Ovary (tissue), 9 donors: ENCODE measurements around the gene PROKR1. TPM values are rescaled to one million over a fixed set of nuclear protein-coding genes. Genes with fewer than 3 reads are reported as not detected.
A peak's percentile ranks its signal among the peaks of the same experiment; 100 is the strongest.
"Not testable (repeated sequence)": the region's sequence is repeated elsewhere in the genome, so short reads cannot be mapped to it uniquely, and the experiment has no call there.

Experiments used
- DNase-seq, 5 donors: peaks; one replicate each; pipeline ENCODE4 v3.0.0-alpha.2; 2019 to 2020
- H3K27ac ChIP-seq, 2 donors: fragments of 200-600 bp; one replicate each; pipeline versions ENCODE4 v1.5.1 to v1.8.0; 2019 to 2022
- H3K27me3 ChIP-seq: fragments of 200-600 bp; one replicate; pipeline ENCODE4 v1.8.0; 2022
- H3K36me3 ChIP-seq: fragments of 200-600 bp; sonication (generic); one replicate; pipeline ENCODE4 v1.5.1; 2019
- H3K4me1 ChIP-seq: one replicate; pipeline ENCODE4 v1.8.1; 2013; ENCODE audit warnings: mild to moderate bottlenecking, moderate library complexity; ENCODE audit not compliant: insufficient read depth
- H3K4me3 ChIP-seq: fragments of 200-600 bp; sonication (generic); one replicate; pipeline ENCODE4 v1.5.1; 2017
- H3K9me3 ChIP-seq, 2 donors: fragments of 200-600 bp in 1 of 2; sonication (generic) in 1 of 2; one replicate each; pipeline versions ENCODE4 v1.5.1 to v1.8.1; 2013 to 2019; ENCODE audit warnings: mild to moderate bottlenecking in 1 of 2, moderate library complexity in 1 of 2
- EP300 ChIP-seq: sonication (generic); formaldehyde crosslinking; IDR thresholded peaks from one replicate; pipeline ENCODE4 v1.6.1; 2017; ENCODE audit warnings: antibody characterized with exemption
- POLR2A ChIP-seq: fragments of 450-650 bp; IDR thresholded peaks from one replicate; pipeline ENCODE4 v1.6.1; 2017; ENCODE audit warnings: antibody characterized with exemption, mild to moderate bottlenecking, moderate library complexity
- WGBS, 3 donors: extraction: QIAGEN DNeasy Blood & Tissue Kit in 1 of 3; methylation state at CpG; one replicate each; pipeline versions ENCODE4 v1.1.5 to v1.1.7; 2013 to 2017; 5-methylcytosine and 5-hydroxymethylcytosine counted together
- intact Hi-C, 4 donors: fragments of 100-400 bp; cut with DNase I; formaldehyde crosslinking; loops; one replicate each; pipeline versions ENCODE4 v1.11.0 to v1.15.1; 2022 to 2023
- polyA plus RNA-seq, 2 donors: library from polyadenylated mRNA; stranded (reverse); fragments of 200-250 nt in 1 of 2; fragments of 350-450 nt in 1 of 2; fragmentation: Illumina TruSeq in 1 of 2; extraction: RNeasy Lipid Tissue Mini Kit (QIAGEN cat#74804) in 1 of 2; gene quantifications; one replicate each; pipeline ENCODE4 v1.2.3, GENCODE V29; 2013 to 2014
- total RNA-seq, 7 donors: library from RNA; depleted of rRNA in 2 of 7; stranded (reverse); fragments of >200 nt in 2 of 7; fragmentation: NEBNext Ultra II Directional in 3 of 7; extraction: Animal tissue kit (Norgen Biotek cat#: 25700) in 3 of 7; gene quantifications; one replicate each; pipeline versions ENCODE4 v1.1.0 to v1.2.4, GENCODE V29; 2016 to 2023
- TF ChIP-seq, protein P1 (sequence below), 3 donors: fragments of 450-650 bp in 2 of 3; fragments of 200-600 bp in 1 of 3; IDR thresholded peaks; one replicate each; pipeline versions ENCODE4 v1.5.1 to v1.8.0; 2016 to 2022; ENCODE audit warnings: antibody characterized with exemption in 3 of 3, mild to moderate bottlenecking in 1 of 3
- donor health status: DM: no; HTN: no; CAD: no; lungs with moderate emphysema.
- donor health status: DM: no; HTN: no; CAD: no.
- donor health status: Bipolar disorder and iron deficiency.
- donor health status: DM: yes; HTN: yes; CAD: no.
- donor health status: DM: no; HTN: no; CAD: no.
- donor health status: DM: yes; HTN: yes; CAD: no.

Gene PROKR1
- total and polyA plus RNA-seq, 9 donors: 0.02 to 0.03 TPM; not detected in 7

DNA sequence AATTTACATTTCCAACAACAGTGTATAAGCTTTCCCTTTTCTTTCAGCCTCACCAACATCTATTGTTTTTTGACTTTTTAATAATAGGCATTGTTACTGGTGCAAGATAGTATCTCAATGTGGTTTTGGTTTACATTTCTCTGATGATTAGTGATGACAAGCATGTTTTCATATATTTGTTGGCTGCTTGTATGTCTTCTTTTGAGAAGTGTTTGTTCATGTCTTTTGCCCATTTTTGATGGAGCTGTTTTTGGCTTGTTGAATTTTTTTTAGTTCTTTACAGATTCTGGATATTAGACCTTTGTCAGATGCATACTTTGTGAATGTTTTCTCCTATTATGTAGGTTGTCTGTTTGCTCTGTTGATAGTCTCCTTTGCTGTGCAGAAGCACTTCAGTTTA lies 32.1 kb downstream of the PROKR1 start:
- TF ChIP-seq POLR2A: no peak
- TF ChIP-seq, protein P1, sequence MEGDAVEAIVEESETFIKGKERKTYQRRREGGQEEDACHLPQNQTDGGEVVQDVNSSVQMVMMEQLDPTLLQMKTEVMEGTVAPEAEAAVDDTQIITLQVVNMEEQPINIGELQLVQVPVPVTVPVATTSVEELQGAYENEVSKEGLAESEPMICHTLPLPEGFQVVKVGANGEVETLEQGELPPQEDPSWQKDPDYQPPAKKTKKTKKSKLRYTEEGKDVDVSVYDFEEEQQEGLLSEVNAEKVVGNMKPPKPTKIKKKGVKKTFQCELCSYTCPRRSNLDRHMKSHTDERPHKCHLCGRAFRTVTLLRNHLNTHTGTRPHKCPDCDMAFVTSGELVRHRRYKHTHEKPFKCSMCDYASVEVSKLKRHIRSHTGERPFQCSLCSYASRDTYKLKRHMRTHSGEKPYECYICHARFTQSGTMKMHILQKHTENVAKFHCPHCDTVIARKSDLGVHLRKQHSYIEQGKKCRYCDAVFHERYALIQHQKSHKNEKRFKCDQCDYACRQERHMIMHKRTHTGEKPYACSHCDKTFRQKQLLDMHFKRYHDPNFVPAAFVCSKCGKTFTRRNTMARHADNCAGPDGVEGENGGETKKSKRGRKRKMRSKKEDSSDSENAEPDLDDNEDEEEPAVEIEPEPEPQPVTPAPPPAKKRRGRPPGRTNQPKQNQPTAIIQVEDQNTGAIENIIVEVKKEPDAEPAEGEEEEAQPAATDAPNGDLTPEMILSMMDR (IDR thresholded peaks at IDR 0.05): no peak
- TF ChIP-seq EP300: no peak
- H3K27me3 ChIP-seq: no peaks in the 10 kb centered on the region
- no peaks in the 10 kb centered on the region for H3K9me3 ChIP-seq
- H3K27ac ChIP-seq: no peak overlapping the region
- no peaks in the 10 kb centered on the region for H3K4me1 ChIP-seq
- H3K36me3 ChIP-seq: no peaks in the 10 kb centered on the region
- H3K4me3 ChIP-seq: no peak overlapping the region
- intact Hi-C loops: no loop called here
- DNase-seq: no peak

DNA sequence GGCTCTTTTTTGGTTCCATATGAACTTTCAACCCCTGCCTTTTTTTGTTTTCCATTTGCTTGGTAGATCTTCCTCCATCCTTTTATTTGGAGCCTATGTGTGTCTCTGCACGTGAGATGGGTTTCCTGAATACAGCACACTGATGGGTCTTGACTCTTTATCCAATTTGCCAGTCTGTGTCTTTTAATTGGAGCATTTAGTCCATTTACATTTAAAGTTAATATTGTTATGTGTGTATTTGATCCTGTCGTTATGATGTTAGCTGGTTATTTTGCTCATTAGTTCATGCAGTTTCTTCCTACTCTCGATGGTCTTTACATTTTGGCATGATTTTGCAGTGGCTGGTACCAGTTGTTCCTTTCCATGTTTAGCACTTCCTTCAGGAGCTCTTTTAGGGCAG lies 34.5 kb downstream of the PROKR1 start:
- H3K27ac ChIP-seq, H3K36me3 ChIP-seq, H3K4me3 ChIP-seq, H3K27me3 ChIP-seq, H3K9me3 ChIP-seq, H3K4me1 ChIP-seq, intact Hi-C loops, DNase-seq: not testable (repeated sequence)
- 85 to 93% (median 89%) methylated on average over 1 to 3 of the region's 3 CpGs for WGBS, 3 donors

DNA sequence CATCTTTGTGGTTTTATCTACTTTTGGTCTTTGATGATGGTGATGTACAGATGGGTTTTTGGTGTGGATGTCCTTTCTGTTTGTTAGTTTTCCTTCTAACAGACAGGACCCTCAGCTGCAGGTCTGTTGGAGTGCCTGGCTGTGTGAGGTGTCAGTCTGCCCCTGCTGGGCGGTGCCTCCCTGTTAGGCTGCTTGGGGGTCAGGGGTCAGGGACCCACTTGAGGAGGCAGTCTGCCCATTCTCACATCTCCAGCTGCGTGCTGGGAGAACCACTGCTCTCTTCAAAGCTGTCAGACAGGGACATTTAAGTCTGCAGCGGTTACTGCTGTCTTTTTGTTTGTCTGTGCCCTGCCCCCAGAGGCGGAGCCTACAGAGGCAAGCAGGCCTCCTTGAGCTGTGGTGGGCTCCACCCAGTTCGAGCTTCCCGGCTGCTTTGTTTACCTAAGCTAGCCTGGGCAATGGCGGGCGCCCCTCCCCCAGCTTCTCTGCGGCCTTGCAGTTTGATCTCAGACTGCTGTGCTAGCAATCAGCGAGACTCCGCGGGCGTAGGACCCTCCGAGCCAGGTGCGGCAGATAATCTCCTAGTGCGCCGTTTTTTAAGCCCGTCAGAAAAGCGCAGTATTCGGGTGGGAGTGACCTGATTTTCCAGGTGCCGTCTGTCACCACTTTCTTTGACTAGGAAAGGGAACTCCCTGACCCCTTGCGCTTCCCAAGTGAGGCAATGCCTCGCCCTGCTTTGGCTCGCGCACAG lies 36.0 kb downstream of the PROKR1 start:
- H3K27me3 ChIP-seq, H3K27ac ChIP-seq, H3K4me1 ChIP-seq, H3K9me3 ChIP-seq, intact Hi-C loops, H3K36me3 ChIP-seq: not testable (repeated sequence)
- peak; percentile 24 to 79 (median 69) for DNase-seq
- WGBS, 3 donors: 24 to 52% (median 24%) methylated on average over 16 to 25 of the region's 25 CpGs
- H3K4me3 ChIP-seq: peak overlapping the region; percentile 40

DNA sequence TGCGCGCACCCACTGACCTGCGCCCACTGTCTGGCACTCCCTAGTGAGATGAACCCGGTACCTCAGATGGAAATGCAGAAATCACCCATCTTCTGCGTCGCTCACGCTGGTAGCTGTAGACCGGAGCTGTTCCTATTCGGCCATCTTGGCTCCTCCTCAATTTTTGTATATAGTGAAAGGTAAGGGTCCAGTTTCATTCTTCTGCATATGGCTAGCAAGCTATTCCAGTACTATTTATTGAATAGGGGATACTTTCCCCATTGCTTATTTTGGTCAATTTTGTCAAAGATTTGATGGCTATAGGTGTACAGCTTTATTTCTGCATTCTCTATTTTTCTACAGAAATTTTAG lies 36.5 kb downstream of the PROKR1 start:
- H3K4me1 ChIP-seq, H3K27me3 ChIP-seq, intact Hi-C loops, H3K36me3 ChIP-seq, DNase-seq, H3K9me3 ChIP-seq, H3K27ac ChIP-seq: not testable (repeated sequence)
- H3K4me3 ChIP-seq: peak overlapping the region; percentile 40
- 51 to 57% (median 52%) methylated on average over 5 to 9 of the region's 9 CpGs for WGBS, 3 donors

DNA sequence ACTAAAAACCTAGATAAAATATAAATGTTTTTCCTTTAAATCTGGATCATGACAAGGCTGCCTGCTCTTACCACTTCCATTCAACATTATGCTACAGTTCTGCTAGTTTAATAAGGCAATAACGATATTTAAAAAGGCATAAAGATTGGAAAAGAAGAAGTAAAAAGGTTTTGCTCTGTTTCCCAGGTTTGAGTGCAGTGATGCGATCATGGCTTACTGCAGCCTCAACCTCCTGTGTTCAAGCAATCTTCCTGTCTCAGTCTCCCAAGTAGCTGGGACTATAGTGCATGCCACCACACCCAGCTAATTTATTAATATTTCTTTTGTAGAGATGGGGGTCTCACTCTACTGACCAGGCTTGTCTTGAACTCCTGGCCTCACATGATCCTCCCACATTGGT lies 40.8 kb downstream of the PROKR1 start:
- Histone ChIP-seq H3K4me1 (no peaks in the 10 kb centered on the region), H3K36me3 (no peaks in the 10 kb centered on the region), H3K27ac (no peak overlapping the region), H3K9me3 (no peaks in the 10 kb centered on the region), H3K27me3 (no peaks in the 10 kb centered on the region), H3K4me3 (no peak overlapping the region)
- no peak for DNase-seq
- TF ChIP-seq, protein P1 (IDR thresholded peaks at IDR 0.05): no peak
- TF ChIP-seq POLR2A: no peak
- no peak for TF ChIP-seq EP300
- WGBS, 3 donors: 45 to 71% (median 69%) methylated on average over 2 of the region's 2 CpGs
- intact Hi-C loops: no loop called here

DNA sequence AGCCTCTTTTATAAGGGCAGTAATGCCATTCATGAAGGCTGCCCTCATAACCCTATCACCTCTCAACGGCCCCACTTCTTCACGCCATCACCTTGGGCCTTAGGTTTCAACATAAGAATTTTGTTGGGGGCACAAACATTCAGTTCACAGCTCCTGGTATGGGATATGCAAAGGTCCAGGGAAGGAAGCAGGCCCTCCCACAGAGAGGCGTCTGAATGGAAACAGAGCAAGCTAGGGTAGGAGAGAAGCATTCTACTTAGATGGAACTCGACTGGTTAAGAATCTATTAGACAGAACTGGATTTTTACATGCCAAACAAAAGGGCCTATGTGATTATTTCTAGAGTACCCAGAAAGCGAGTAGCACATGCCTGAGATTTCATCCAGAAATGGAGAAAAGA lies 42.8 kb downstream of the PROKR1 start:
- no peak for TF ChIP-seq POLR2A
- no peak for TF ChIP-seq EP300
- TF ChIP-seq, protein P1 (IDR thresholded peaks at IDR 0.05): no peak
- 80 to 83% (median 83%) methylated on average over 5 of the region's 5 CpGs for WGBS, 3 donors
- Histone ChIP-seq H3K27me3 (no peaks in the 10 kb centered on the region), H3K27ac (no peak overlapping the region), H3K4me1 (no peaks in the 10 kb centered on the region), H3K4me3 (no peak overlapping the region), H3K9me3 (no peaks in the 10 kb centered on the region), H3K36me3 (no peaks in the 10 kb centered on the region)
- no peak for DNase-seq
- intact Hi-C loops: no loop called here
